ENCODE results near the gene HDGFL2. TPM values are rescaled to one million over a fixed set of nuclear protein-coding genes. Genes with fewer than 3 reads are reported as not detected.

The HDGFL2 gene
- total and polyA plus RNA-seq, 2 of the 8 experiments (the other 6 are each of a cell fraction or from before 2014, with no cell fraction given), result 31.1 to 106 TPM

GRCh38 chr19:4516199-4516938 lies 44.3 kb downstream of the HDGFL2 start (continued):
- no peak for TF ChIP-seq CHD7 (IDR thresholded peaks at IDR 0.05; ENCODE audit: insufficient replicate concordance, low read length)
